Omental fat pad (tissue), 4 donors: ENCODE measurements around the gene TMF1. TPM values are rescaled to one million over a fixed set of nuclear protein-coding genes. Genes with fewer than 3 reads are reported as not detected.

ENCODE experiments used
- ATAC-seq: fragments of 150-250 bp; one replicate; pipeline ENCODE4 v1.9.1; 2016; ENCODE audit warnings: mild to moderate bottlenecking, moderate library complexity; ENCODE audit not compliant: low FRiP score
- DNase-seq: peaks from one replicate; pipeline ENCODE4 v3.0.0-alpha.2; 2019; ENCODE audit warnings: low spot score
- CTCF ChIP-seq, 3 donors: fragments of 450-650 bp; IDR thresholded peaks; one replicate each; pipeline ENCODE4 v1.5.1; 2016 to 2017; ENCODE audit warnings: antibody characterized with exemption in 3 of 3, mild to moderate bottlenecking in 3 of 3, moderate library complexity in 2 of 3
- total RNA-seq, 4 donors: library from RNA; depleted of rRNA; stranded (reverse); fragments of >200 nt; gene quantifications; one replicate each; pipeline ENCODE4 v1.1.0, GENCODE V29; 2016

The TMF1 gene
- total RNA-seq, 4 donors from 2014 or later, result 27.6 to 41.8 (median 30.2) TPM

DNA sequence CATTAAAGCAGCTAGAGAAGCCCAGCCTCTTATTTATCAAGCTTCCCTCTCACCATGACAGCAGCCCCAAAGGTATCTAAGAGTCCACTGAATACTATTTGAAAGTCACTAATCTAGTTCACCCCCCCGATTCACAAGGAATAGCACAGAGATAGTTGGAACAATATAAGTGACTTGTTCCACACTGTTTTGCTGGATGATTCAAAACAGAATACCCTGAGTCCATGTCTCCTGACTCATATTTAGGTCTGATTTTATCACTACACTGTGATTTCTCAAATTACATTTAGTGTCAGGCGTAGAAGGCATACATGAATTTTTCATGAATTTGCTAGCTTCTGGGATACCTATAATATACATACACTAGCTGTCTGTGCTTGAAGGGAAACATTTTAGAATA, 20.0 kb downstream of the TMF1 start:
- TF ChIP-seq CTCF (IDR thresholded peaks at IDR 0.05), result no peak
- ATAC-seq, result no peak

DNA sequence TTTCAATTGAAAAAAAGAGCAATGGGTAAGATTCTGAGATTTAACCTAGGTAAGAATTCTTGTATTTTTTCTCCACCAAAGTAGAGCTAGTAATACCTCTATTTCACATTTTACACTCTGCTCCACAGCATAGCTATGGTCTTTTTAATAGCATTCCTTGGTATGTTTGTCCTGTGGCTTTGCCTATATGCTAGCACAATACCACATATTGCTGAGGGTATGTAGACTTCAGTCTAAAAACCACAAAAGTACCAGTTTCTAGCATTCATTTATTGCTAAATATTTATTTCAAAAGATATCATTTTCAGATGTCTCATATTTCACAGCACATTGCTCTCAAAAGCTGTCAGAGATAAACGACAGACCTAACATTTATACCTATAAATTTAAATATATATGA, 20.5 kb downstream of the TMF1 start:
- no peak for ATAC-seq
- no peak for DNase-seq
- no peak for TF ChIP-seq CTCF (IDR thresholded peaks at IDR 0.05)

More for the DNA sequence above, 20.0 kb downstream of the TMF1 start:
- DNase-seq, result no peak

GRCh38 chr3:69020857-69021256, 31.3 kb downstream of the TMF1 start:
- DNase-seq (no peak), ATAC-seq (no peak)
- no peak for TF ChIP-seq CTCF (IDR thresholded peaks at IDR 0.05)

DNA sequence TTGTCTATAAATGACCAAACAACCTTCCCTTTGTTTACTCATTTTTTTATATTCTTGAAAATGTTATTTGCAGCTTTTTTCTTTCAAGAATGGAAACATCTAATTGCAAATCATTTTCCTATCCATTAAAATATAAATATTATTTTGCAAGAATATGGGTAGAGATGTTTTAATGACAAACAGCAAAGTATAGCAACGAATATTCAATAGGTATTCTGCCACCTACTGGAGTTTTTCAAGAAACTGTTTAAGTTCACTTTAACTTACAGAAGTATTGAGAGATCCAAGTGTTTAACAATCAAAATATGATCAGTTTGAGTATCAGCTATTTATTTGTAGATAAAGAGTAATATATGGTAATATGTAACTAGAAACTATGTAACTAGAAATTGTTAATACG, 31.7 kb downstream of the TMF1 start:
- ATAC-seq, result no peak
- no peak for TF ChIP-seq CTCF (IDR thresholded peaks at IDR 0.05)

GRCh38 chr3:69016901-69017300, 35.2 kb downstream of the TMF1 start:
- no peak for DNase-seq
- no peak for ATAC-seq
- no peak for TF ChIP-seq CTCF (IDR thresholded peaks at IDR 0.05)

More for the DNA sequence above, 31.7 kb downstream of the TMF1 start:
- no peak for DNase-seq

GRCh38 chr3:69016102-69016501, 36.0 kb downstream of the TMF1 start:
- no peak for TF ChIP-seq CTCF (IDR thresholded peaks at IDR 0.05)
- ATAC-seq, result no peak
- DNase-seq, result no peak

GRCh38 chr3:69014022-69014580, 38.0 kb downstream of the TMF1 start:
- ATAC-seq (no peak), DNase-seq (no peak)
- no peak for TF ChIP-seq CTCF (IDR thresholded peaks at IDR 0.05)
